Measurements from ENCODE around the gene PAM.

- TF ChIP-seq CTCF (IDR thresholded peaks at IDR 0.05; ENCODE audit: poor library complexity, severe bottlenecking) = no peak
- TF ChIP-seq SMC3 (conservative IDR thresholded peaks at IDR 0.05; ENCODE audit: poor library complexity) = no peak
- no peak for TF ChIP-seq POLR2AphosphoS5 (IDR thresholded peaks at IDR 0.05)
- TF ChIP-seq, protein P1, sequence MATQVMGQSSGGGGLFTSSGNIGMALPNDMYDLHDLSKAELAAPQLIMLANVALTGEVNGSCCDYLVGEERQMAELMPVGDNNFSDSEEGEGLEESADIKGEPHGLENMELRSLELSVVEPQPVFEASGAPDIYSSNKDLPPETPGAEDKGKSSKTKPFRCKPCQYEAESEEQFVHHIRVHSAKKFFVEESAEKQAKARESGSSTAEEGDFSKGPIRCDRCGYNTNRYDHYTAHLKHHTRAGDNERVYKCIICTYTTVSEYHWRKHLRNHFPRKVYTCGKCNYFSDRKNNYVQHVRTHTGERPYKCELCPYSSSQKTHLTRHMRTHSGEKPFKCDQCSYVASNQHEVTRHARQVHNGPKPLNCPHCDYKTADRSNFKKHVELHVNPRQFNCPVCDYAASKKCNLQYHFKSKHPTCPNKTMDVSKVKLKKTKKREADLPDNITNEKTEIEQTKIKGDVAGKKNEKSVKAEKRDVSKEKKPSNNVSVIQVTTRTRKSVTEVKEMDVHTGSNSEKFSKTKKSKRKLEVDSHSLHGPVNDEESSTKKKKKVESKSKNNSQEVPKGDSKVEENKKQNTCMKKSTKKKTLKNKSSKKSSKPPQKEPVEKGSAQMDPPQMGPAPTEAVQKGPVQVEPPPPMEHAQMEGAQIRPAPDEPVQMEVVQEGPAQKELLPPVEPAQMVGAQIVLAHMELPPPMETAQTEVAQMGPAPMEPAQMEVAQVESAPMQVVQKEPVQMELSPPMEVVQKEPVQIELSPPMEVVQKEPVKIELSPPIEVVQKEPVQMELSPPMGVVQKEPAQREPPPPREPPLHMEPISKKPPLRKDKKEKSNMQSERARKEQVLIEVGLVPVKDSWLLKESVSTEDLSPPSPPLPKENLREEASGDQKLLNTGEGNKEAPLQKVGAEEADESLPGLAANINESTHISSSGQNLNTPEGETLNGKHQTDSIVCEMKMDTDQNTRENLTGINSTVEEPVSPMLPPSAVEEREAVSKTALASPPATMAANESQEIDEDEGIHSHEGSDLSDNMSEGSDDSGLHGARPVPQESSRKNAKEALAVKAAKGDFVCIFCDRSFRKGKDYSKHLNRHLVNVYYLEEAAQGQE (IDR thresholded peaks at IDR 0.05; ENCODE audit: borderline replicate concordance) = no peak
- TF ChIP-seq EZH2 (IDR thresholded peaks at IDR 0.05; ENCODE audit: borderline replicate concordance, insufficient read depth, low read length, poor library complexity, severe bottlenecking) = no peak
- TF ChIP-seq TAF1 (IDR thresholded peaks at IDR 0.05; ENCODE audit: low read depth) = no peak
- TF ChIP-seq EP300 (conservative IDR thresholded peaks at IDR 0.05; ENCODE audit: poor library complexity, severe bottlenecking) = no peak
Measured at GRCh38 chr5:102975045-102975444, 219.9 kb downstream of the PAM start.

Measured in neural cell (in vitro differentiated cells).